PC-9 (cell line): ENCODE measurements around the gene PRKAR2B.

Experiments
- EZH2 ChIP-seq: fragments of 200-600 bp; sonication (generic); IDR thresholded peaks from 2 replicates; pipeline ENCODE4 v1.8.0; 2017; ENCODE audit warnings: antibody characterized with exemption, low read depth
- TF ChIP-seq, protein P1 (sequence below): fragments of 200-600 bp; sonication (generic); conservative IDR thresholded peaks from 2 replicates; pipeline ENCODE4 v1.6.1; 2017; ENCODE audit warnings: mixed run types, antibody characterized with exemption, mild to moderate bottlenecking, moderate library complexity

DNA sequence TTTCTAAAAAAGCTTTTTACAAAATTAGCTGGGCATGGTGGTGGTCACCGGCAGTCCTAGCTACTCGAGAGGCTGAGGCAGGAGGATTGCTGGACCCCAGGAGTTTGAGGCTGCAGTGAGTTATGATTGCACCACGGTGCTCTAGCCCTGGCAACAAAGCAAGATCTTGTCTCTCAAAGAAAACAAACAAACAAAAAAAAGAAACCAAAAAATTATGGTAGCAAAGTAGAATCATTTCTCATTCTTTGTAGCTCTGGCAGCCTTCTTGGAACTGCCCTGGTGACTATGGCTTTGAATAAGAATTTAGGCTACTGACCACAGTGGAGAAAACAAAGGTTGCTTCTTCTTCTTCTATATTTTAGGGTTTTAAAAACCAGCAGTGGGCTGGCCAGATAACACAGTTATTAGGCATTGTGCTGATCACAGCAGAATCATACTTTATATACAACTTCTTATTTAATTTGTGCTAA, 41.9 kb upstream of the PRKAR2B start:
- TF ChIP-seq, protein P1, sequence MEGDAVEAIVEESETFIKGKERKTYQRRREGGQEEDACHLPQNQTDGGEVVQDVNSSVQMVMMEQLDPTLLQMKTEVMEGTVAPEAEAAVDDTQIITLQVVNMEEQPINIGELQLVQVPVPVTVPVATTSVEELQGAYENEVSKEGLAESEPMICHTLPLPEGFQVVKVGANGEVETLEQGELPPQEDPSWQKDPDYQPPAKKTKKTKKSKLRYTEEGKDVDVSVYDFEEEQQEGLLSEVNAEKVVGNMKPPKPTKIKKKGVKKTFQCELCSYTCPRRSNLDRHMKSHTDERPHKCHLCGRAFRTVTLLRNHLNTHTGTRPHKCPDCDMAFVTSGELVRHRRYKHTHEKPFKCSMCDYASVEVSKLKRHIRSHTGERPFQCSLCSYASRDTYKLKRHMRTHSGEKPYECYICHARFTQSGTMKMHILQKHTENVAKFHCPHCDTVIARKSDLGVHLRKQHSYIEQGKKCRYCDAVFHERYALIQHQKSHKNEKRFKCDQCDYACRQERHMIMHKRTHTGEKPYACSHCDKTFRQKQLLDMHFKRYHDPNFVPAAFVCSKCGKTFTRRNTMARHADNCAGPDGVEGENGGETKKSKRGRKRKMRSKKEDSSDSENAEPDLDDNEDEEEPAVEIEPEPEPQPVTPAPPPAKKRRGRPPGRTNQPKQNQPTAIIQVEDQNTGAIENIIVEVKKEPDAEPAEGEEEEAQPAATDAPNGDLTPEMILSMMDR, result no peak
- no peak for TF ChIP-seq EZH2
